ENCODE data around the gene GALNT10. TPM values are rescaled to one million over a fixed set of nuclear protein-coding genes. Genes with fewer than 3 reads are reported as not detected.

The GALNT10 gene
- total and polyA plus RNA-seq, 9 of the 15 experiments (the other 6 are each of a cell fraction or from before 2014, with no cell fraction given), result 4.6 to 37.1 (median 13.3) TPM

GRCh38 chr5:154370813-154371212 is 180.3 kb downstream of the GALNT10 start (continued):
- TF ChIP-seq ZNF699 (CRISPR knock-in tag; IDR thresholded peaks at IDR 0.05; ENCODE audit: insufficient replicate concordance), result no peak
- no peak for TF ChIP-seq ZBTB49 (CRISPR knock-in tag; IDR thresholded peaks at IDR 0.05; ENCODE audit: borderline replicate concordance)

GRCh38 chr5:154371687-154372086 is 181.2 kb downstream of the GALNT10 start:
- H3K9me3 ChIP-seq (replicated peaks; ENCODE audit: control insufficient read depth, insufficient read depth, low read depth, low read length), result no peaks in the 10 kb centered on the region
- no peak overlapping the region for H3K4me3 ChIP-seq
- in situ Hi-C loops (cut with MboI), result no loop called here
- TF ChIP-seq ZNF318 (IDR thresholded peaks at IDR 0.05; ENCODE audit: borderline replicate concordance in 1 of 2, low read depth in 1 of 2) (no peak), ZNF449 (CRISPR knock-in tag; IDR thresholded peaks at IDR 0.05) (no peak)

More at GRCh38 chr5:154371687-154372086, 181.2 kb downstream of the GALNT10 start:
- Histone ChIP-seq H3K36me3 (ENCODE audit: control insufficient read depth, insufficient read depth, low read length) (peaks cover 6% of the 10 kb centered on the region; the same call in 2 of the 3 replicates), H3K27me3 (ENCODE audit: control insufficient read depth in 2 of 2, insufficient read depth in 2 of 2, low read length in 2 of 2) (no peaks in the 10 kb centered on the region), H3K9me1 (ENCODE audit: control insufficient read depth, insufficient read depth, low read length) (peaks cover 5% of the 10 kb centered on the region), H2AFZ (ENCODE audit: low read depth, low read length) (no peak overlapping the region), H3K4me1 (replicated peaks in 1 of 2; ENCODE audit: control insufficient read depth in 2 of 2, insufficient read depth in 2 of 2, low read length in 2 of 2) (peaks cover 10 to 53% of the 10 kb centered on the region in 2 experiments; a peak in 4 of 5 replicates), H3K9ac (ENCODE audit: insufficient read depth in 1 of 2, low read depth in 2 of 2, low read length in 2 of 2) (no peak overlapping the region; a peak in 1 of 4 replicates), H3K27ac (ENCODE audit: extremely low read depth, low read depth, low read length) (no peak overlapping the region), H3K79me2 (ENCODE audit: control insufficient read depth, insufficient read depth, low read length) (no peaks in the 10 kb centered on the region), H3K4me2 (ENCODE audit: insufficient read depth, low read length) (no peak overlapping the region), H4K20me1 (replicated peaks; ENCODE audit: control insufficient read depth, insufficient read depth, low read length) (no peaks in the 10 kb centered on the region)
- FAIRE-seq (no peak), DNase-seq (ENCODE audit: extremely low read depth in 1 of 4, low spot score in 3 of 4) (no peak), ATAC-seq (no peak)
- intact Hi-C loops (cut with micrococcal nuclease), result no loop called here
- WGBS (ENCODE audit: insufficient coverage, low coverage, missing lambda C conversion rate), result 55% methylated on average over 3 of the region's 3 CpGs
- CTCF ChIA-PET (ENCODE audit: low intra/inter-chr PET ratio), result no interaction called here
- no TSS peak for BruUV-seq (replicated peaks)
- POLR2A ChIA-PET, result no interaction called here

All from K562 (cell line).